WI38 (cell line): ENCODE measurements around the gene CD70.
A peak's percentile ranks its signal among the peaks of the same experiment; 100 is the strongest.
"Not testable (repeated sequence)": the region's sequence is repeated elsewhere in the genome, so short reads cannot be mapped to it uniquely, and the experiment has no call there.

Source experiments
- H3K4me3 ChIP-seq: 2 replicates; pipeline ENCODE4 v1.5.1; 2011; ENCODE audit warnings: low read depth, mild to moderate bottlenecking, control low read depth, low read length
- TF ChIP-seq, protein P1 (sequence below): IDR thresholded peaks from 2 replicates; pipeline ENCODE4 v1.5.1; 2012; ENCODE audit warnings: low read depth, mild to moderate bottlenecking, control low read depth, low read length

CD70 gene, protein sequence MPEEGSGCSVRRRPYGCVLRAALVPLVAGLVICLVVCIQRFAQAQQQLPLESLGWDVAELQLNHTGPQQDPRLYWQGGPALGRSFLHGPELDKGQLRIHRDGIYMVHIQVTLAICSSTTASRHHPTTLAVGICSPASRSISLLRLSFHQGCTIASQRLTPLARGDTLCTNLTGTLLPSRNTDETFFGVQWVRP

DNA sequence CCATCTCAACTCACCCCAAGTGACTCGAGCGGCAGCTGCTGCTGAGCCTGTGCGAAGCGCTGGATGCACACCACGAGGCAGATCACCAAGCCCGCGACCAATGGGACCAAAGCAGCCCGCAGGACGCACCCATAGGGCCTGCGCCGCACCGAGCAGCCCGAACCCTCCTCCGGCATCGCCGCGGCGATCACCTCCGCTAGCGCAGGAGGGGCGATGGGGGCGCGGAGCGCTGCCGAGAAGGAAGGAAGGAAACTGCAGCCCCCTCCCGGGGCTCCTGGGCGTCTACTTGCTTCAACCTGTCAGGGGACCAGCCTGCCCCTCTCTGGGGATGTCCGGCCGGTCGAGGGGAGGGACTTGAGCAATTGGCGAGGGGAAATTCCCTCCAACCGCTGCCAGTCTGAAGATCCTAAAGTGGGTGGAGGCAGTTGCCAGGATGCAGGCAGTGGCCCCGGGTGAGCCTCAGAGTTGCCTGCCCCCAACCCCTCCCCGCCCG, at the start of gene CD70:
Gene CD70, minus strand, starts transcription at position 324 of the 493 bp plus-strand sequence. Its CDS starts 148 bp downstream, at position 176.
- H3K4me3 ChIP-seq: no peak within 1 kb of the TSS
- TF ChIP-seq, protein P1, sequence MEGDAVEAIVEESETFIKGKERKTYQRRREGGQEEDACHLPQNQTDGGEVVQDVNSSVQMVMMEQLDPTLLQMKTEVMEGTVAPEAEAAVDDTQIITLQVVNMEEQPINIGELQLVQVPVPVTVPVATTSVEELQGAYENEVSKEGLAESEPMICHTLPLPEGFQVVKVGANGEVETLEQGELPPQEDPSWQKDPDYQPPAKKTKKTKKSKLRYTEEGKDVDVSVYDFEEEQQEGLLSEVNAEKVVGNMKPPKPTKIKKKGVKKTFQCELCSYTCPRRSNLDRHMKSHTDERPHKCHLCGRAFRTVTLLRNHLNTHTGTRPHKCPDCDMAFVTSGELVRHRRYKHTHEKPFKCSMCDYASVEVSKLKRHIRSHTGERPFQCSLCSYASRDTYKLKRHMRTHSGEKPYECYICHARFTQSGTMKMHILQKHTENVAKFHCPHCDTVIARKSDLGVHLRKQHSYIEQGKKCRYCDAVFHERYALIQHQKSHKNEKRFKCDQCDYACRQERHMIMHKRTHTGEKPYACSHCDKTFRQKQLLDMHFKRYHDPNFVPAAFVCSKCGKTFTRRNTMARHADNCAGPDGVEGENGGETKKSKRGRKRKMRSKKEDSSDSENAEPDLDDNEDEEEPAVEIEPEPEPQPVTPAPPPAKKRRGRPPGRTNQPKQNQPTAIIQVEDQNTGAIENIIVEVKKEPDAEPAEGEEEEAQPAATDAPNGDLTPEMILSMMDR: no peak

DNA sequence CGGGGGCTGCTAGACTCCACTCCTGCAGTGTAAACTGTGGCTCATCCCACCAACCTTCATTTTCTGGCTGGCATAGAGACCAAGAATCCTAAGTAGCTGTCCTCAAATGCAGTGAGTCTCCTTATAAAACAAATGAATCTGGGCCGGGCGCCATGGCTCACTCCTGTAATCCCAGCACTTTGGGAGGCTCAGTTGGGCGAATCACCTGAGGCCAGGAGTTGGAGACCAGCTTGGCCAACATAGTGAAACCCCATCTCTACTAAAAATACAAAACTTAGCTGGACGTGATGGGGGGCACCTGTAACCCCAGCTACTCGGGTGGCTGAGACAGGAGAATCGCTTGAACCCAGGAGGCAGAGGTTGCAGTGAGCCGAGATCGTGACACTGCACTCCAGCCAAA, 49.4 kb upstream of the CD70 start:
- not testable (repeated sequence) for H3K4me3 ChIP-seq

DNA sequence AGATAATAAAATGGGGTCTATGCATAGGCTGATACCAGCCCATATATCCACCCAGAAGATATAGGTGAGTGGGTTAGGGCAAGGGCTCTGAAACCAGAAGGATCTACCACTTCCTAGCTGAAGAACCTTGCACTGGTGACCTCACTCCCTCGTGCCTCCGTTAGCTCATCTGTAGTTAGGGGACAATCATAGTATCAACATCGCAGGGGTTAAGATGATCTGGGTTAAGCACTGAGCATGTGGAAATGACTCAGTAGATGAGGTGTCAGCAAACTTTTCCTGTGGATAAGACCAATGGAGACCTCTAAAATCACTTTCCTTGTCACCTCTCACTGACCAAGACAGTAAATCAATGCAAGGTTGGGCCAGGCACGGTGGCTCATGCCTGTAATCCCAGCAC, 48.5 kb upstream of the CD70 start:
- H3K4me3 ChIP-seq: no peak overlapping the region
- TF ChIP-seq, protein P1: no peak

DNA sequence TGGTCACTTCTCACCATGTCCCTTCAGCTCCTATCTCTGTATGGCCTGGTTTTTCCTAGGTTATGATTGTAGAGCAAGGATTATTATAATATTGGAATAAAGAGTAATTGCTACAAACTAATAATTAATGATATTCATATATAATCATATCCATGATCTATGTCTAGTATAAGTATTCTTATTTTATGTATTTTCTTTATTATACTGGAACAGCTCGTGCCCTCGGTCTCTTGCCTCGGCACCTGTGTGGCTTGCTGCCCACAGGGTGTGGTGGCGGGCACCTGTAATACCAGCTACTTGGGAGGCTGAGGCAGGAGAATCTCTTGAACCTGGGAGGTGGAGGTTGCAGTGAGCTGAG, 42.5 kb upstream of the CD70 start:
- H3K4me3 ChIP-seq: not testable (repeated sequence)
- TF ChIP-seq, protein P1: peak; percentile 1; the same call in 1 of the 2 replicates

DNA sequence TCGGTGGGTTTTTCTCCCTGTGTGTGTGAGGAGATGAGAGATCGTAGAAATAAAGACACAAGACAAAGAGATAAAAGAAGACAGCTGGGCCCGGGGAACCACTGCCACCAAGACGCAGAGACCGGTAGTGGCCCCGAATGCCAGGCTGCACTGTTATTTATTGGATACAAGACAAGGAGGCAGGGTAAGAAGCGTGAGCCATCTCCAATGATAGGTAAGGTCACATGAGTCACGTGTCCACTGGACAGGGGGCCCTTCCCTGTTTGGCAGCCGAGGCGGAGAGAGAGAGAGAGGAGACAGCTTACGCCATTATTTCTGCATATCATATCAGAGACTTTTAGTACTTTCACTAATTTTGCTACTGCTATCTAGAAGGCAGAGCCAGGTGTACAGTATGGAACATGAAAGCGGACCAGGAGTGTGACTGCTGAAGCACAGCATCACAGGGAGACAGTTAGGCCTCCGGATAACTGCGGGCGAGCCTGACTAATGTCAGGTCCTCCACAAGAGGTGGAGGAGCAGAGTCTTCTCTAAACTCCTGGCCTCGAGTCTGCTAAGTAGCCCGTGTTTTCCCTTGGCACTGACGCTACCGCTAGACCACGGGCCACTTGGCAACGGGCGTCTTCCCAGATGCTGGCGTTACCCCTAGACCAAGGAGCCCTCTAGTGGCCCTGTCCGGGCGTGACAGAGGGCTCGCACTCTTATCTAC, 42.0 kb upstream of the CD70 start:
- not testable (repeated sequence) for H3K4me3 ChIP-seq

DNA sequence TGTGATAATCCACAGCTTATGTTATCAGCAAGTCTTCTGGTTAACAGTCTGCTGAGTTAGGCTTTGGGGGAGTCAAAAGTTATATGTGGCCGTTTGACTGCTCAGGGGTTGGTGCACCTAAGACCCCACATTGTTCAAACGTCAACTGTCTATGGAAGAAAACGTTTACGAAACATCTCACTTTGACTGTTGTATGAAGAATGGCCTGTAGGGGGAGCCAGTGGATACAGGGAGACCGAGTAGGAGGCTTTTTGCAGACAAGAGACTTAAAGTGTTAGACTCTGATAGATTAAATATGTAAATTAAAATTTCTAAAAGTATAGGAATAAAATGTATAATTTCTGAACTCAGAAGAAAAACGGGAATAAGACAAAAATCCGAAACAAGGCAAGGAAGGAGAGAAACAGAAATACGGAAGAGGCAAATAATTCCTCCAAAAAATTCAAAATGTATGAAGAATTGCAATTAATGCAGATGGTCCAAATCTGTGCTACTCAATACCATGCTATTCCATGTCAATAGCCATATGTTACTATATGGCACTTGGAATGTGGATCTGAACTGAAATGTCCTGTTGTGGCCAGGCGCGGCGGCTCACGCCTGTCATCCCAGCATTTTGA, 41.2 kb upstream of the CD70 start:
- TF ChIP-seq, protein P1: peak; percentile 72
- no peak overlapping the region for H3K4me3 ChIP-seq

More for the DNA sequence above, 42.0 kb upstream of the CD70 start:
- TF ChIP-seq, protein P1: peak; percentile 68

DNA sequence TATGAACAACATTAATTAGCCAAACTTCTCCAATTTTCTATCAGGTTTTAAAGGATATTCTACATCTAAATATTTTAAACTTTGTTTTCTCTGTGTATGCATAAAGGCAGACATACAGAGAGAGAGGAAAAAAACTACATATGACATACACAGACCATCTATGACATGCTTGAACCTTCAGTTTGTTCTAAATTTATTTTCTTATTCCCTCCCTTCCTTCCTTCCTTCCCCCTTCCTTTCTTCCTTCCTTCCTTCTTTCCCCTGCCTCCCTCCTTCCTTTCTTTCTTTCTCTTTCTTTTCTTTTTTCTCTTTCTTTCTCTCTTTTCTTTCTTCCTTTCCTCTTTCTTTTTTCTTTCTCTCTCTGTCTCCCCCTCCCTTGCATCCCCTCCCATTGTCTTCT, 35.8 kb upstream of the CD70 start:
- TF ChIP-seq, protein P1: no peak
- no peak overlapping the region for H3K4me3 ChIP-seq
